ENCODE measurements around the gene SLX4.
"Not testable (repeated sequence)": the region's sequence is repeated elsewhere in the genome, so short reads cannot be mapped to it uniquely, and the experiment has no call there.

SLX4 gene

GRCh38 chr16:3611146-3611975 is at the start of gene SLX4:
Gene SLX4, minus strand, starts transcription at chr16:3611606. Its CDS starts 2,642 bp downstream, at chr16:3608964.
- DNase-seq, result peak; percentile 79

GRCh38 chr16:3659251-3659650 is 47.8 kb upstream of the SLX4 start:
- DNase-seq, result no peak

- DNase-seq, result no peak
Observed at GRCh38 chr16:3656491-3657468, 45.4 kb upstream of the SLX4 start.

- not testable (repeated sequence) for DNase-seq
Observed at GRCh38 chr16:3656160-3656490, 44.7 kb upstream of the SLX4 start.

GRCh38 chr16:3655396-3656159 is 44.2 kb upstream of the SLX4 start:
- DNase-seq, result no peak

GRCh38 chr16:3655030-3655395 is 43.6 kb upstream of the SLX4 start:
- no peak for DNase-seq

GRCh38 chr16:3654249-3654991 is 43.0 kb upstream of the SLX4 start, which contains the start of gene DNASE1:
Gene DNASE1, plus strand, starts transcription at chr16:3654691. Its CDS starts 683 bp downstream, at chr16:3655374.
- no peak for DNase-seq

GRCh38 chr16:3652373-3653195 is 41.2 kb upstream of the SLX4 start:
- no peak for DNase-seq

GRCh38 chr16:3651461-3652372 is 40.3 kb upstream of the SLX4 start:
- DNase-seq, result no peak

- no peak for DNase-seq
Observed at GRCh38 chr16:3650631-3651265, 39.3 kb upstream of the SLX4 start.

- DNase-seq, result peak; percentile 72
Observed at GRCh38 chr16:3646348-3646920, 35.0 kb upstream of the SLX4 start.

- no peak for DNase-seq
Observed at GRCh38 chr16:3645504-3646347, 34.3 kb upstream of the SLX4 start.

- no peak for DNase-seq
Observed at GRCh38 chr16:3645108-3645503, 33.7 kb upstream of the SLX4 start.

GRCh38 chr16:3643095-3643730 is 31.8 kb upstream of the SLX4 start:
- DNase-seq, result no peak

- no peak for DNase-seq
Observed at GRCh38 chr16:3642397-3643094, 31.1 kb upstream of the SLX4 start.

GRCh38 chr16:3641801-3642396 is 30.5 kb upstream of the SLX4 start:
- DNase-seq, result no peak
